Heart left ventricle (tissue), 16 donors: ENCODE results near the gene KLK5. TPM values are rescaled to one million over a fixed set of nuclear protein-coding genes. Genes with fewer than 3 reads are reported as not detected.

ENCODE experiments used
- ATAC-seq, 4 donors: fragments of 200-7000 bp; cut with Tn5 transposase; one replicate each; pipeline ENCODE4 v1.9.1; 2020 to 2022; ENCODE audit warnings: moderate library complexity in 4 of 4, mild to moderate bottlenecking in 3 of 4, moderate number of reproducible peaks in 1 of 4
- DNase-seq, 5 donors: peaks; one replicate each; pipeline ENCODE4 v3.0.0-alpha.2; 2020
- H3K27ac ChIP-seq, 12 donors: fragments of 200-600 bp; sonication (generic) in 4 of 12; one replicate each; pipeline versions ENCODE4 v1.5.0 to v1.8.0; 2016 to 2022; ENCODE audit warnings: mild to moderate bottlenecking in 2 of 12
- H3K27me3 ChIP-seq, 9 donors: fragments of 200-600 bp; sonication (generic) in 2 of 9; one replicate each; pipeline versions ENCODE4 v1.5.1 to v1.8.0; 2016 to 2022; ENCODE audit warnings: mild to moderate bottlenecking in 3 of 9
- H3K36me3 ChIP-seq, 9 donors: fragments of 200-600 bp; sonication (generic) in 2 of 9; one replicate each; pipeline versions ENCODE4 v1.5.0 to v1.8.0; 2018 to 2022; ENCODE audit warnings: mild to moderate bottlenecking in 2 of 9
- H3K4me1 ChIP-seq, 12 donors: fragments of 200-600 bp; sonication (generic) in 4 of 12; one replicate each; pipeline versions ENCODE4 v1.5.0 to v1.8.0; 2016 to 2022; ENCODE audit warnings: mild to moderate bottlenecking in 3 of 12
- H3K4me3 ChIP-seq, 12 donors: fragments of 200-600 bp; sonication (generic) in 4 of 12; one replicate each; pipeline versions ENCODE4 v1.5.0 to v1.8.0; 2017 to 2022; ENCODE audit warnings: mild to moderate bottlenecking in 9 of 12, moderate library complexity in 4 of 12
- H3K9me3 ChIP-seq, 12 donors: fragments of 200-600 bp; sonication (generic) in 4 of 12; one replicate each; pipeline versions ENCODE4 v1.5.0 to v1.8.0; 2016 to 2022; ENCODE audit warnings: mild to moderate bottlenecking in 1 of 12
- CTCF ChIP-seq, 12 donors: fragments of 200-600 bp; sonication (generic) in 4 of 12; IDR thresholded peaks; one replicate each; pipeline versions ENCODE4 v1.5.0 to v1.8.0; 2018 to 2022; ENCODE audit warnings: antibody characterized with exemption in 12 of 12, mild to moderate bottlenecking in 5 of 12
- POLR2A ChIP-seq, 2 donors: fragments of 450-650 bp; IDR thresholded peaks; one replicate each; pipeline ENCODE4 v1.6.1; 2017; ENCODE audit warnings: antibody characterized with exemption in 2 of 2, mild to moderate bottlenecking in 2 of 2, moderate library complexity in 2 of 2
- WGBS, 4 donors: extraction: QIAGEN DNeasy Blood & Tissue Kit in 2 of 4; methylation state at CpG; one replicate each; pipeline versions ENCODE4 v1.1.5 to v1.1.7; 2013 to 2018; 5-methylcytosine and 5-hydroxymethylcytosine counted together
- intact Hi-C, 10 donors: fragments of 100-400 bp; cut with DNase I; formaldehyde crosslinking; loops; one replicate each; pipeline versions ENCODE4 v1.11.1 to v1.14.2; 2022
- polyA plus RNA-seq, 2 donors: library from polyadenylated mRNA; stranded (reverse); fragments of 200-250 nt; gene quantifications; one replicate each; pipeline ENCODE4 v1.2.3, GENCODE V29; 2013
- total RNA-seq, 9 donors: library from RNA; depleted of rRNA in 2 of 9; stranded (reverse); fragments of >200 nt in 2 of 9; fragmentation: NEBNext Ultra II Directional in 3 of 9; extraction: Animal tissue kit (Norgen Biotek cat#: 25700) in 3 of 9; gene quantifications; one replicate each; pipeline versions ENCODE4 v1.1.0 to v1.2.4, GENCODE V29; 2016 to 2023
- donor health status: ischemic (EF 13 %, LVEDD 7.1; RV severe dilation, severe dysfunction).
- donor health status: healthy with polysubstance abuse.
- donor health status: DM: no; HTN: yes; CAD: no.
- donor health status: DM: no; HTN: no; CAD: no.
- donor health status: ischemic (EF 25% LVEDD 6.9; RV normal size, moderate dysfunction).
- donor health status: ischemic (EF 25% LVEDD 5.7; RV mildly dilated, moderate dysfunction).
- donor health status: healthy.
- donor health status: DM: yes; HTN: yes; CAD: no.
- donor health status: ischemic (EF 35%, LVEDD 5.7; RV mildly dilated, moderate dysfunction).
- donor health status: nonischemic (EF 11% LVEDD 7.7; RV severe dilation, severe dysfunction).
- donor health status: DM: yes; HTN: yes; CAD: no.
- donor health status: PGD.
- donor health status: ischemic (EF 29% LVEDD 5.4; RV normal size, mild dysfunction).
- donor health status: nonischemic (EF 23%, LVEDD 6.1; RV moderate dilation, normal function).

The KLK5 gene
- total and polyA plus RNA-seq, 11 donors, result 5.4 TPM; not detected in 10

- ATAC-seq, result no peak
- peaks cover 0 to 41% (median 5%) of the 10 kb centered on the region in 9 donors for H3K27me3 ChIP-seq
- 35 to 51% (median 38%) methylated on average over 5 to 8 of the region's 8 CpGs for WGBS, 4 donors
These were observed 26.9 kb upstream of the KLK5 start for GRCh38 chr19:50979758-50980157.

GRCh38 chr19:50978772-50979390 lies 26.0 kb upstream of the KLK5 start:
- no peak for TF ChIP-seq POLR2A (IDR thresholded peaks at IDR 0.05)
- TF ChIP-seq CTCF (IDR thresholded peaks at IDR 0.05), result no peak
- Histone ChIP-seq H3K4me3 (no peak overlapping the region), H3K9me3 (no peaks in the 10 kb centered on the region), H3K4me1 (no peaks in the 10 kb centered on the region), H3K27me3 (peaks cover 0 to 35% (median 5%) of the 10 kb centered on the region in 9 donors), H3K36me3 (no peaks in the 10 kb centered on the region), H3K27ac (no peak overlapping the region)
- ATAC-seq (no peak), DNase-seq (no peak)
- WGBS, 4 donors, result 66 to 72% (median 70%) methylated on average over 5 of the region's 5 CpGs
- intact Hi-C loops, result no loop called here

More at GRCh38 chr19:50979758-50980157, 26.9 kb upstream of the KLK5 start:
- no peaks in the 10 kb centered on the region for H3K36me3 ChIP-seq
- TF ChIP-seq POLR2A (IDR thresholded peaks at IDR 0.05) (no peak), CTCF (IDR thresholded peaks at IDR 0.05) (no peak)
- intact Hi-C loops, result no loop called here
- H3K4me1 ChIP-seq, result no peaks in the 10 kb centered on the region
- H3K4me3 ChIP-seq, result no peak overlapping the region
- no peak for DNase-seq
- no peaks in the 10 kb centered on the region for H3K9me3 ChIP-seq
- no peak overlapping the region for H3K27ac ChIP-seq

GRCh38 chr19:50977626-50978025 lies 24.8 kb upstream of the KLK5 start:
- no peaks in the 10 kb centered on the region for H3K9me3 ChIP-seq
- DNase-seq, result no peak
- H3K27me3 ChIP-seq, result peaks cover 0 to 31% (median 5%) of the 10 kb centered on the region in 9 donors
- 59 to 77% (median 66%) methylated on average over 4 of the region's 4 CpGs for WGBS, 4 donors
- H3K4me3 ChIP-seq, result no peak overlapping the region
- H3K27ac ChIP-seq, result no peak overlapping the region
- H3K36me3 ChIP-seq, result no peaks in the 10 kb centered on the region
- no peaks in the 10 kb centered on the region for H3K4me1 ChIP-seq
- no peak for TF ChIP-seq CTCF (IDR thresholded peaks at IDR 0.05)
- no peak for TF ChIP-seq POLR2A (IDR thresholded peaks at IDR 0.05)
- ATAC-seq, result no peak
- intact Hi-C loops, result no loop called here

- WGBS, 4 donors, result 12 to 19% (median 14%) methylated on average over 8 of the region's 8 CpGs
These were observed 22.9 kb upstream of the KLK5 start for GRCh38 chr19:50975766-50976165.

More at GRCh38 chr19:50975766-50976165, 22.9 kb upstream of the KLK5 start:
- no peaks in the 10 kb centered on the region for H3K4me1 ChIP-seq
- DNase-seq (no peak), ATAC-seq (no peak)
- no peaks in the 10 kb centered on the region for H3K36me3 ChIP-seq
- H3K27me3 ChIP-seq, result peaks cover 0 to 34% (median 5%) of the 10 kb centered on the region in 9 donors
- TF ChIP-seq POLR2A (IDR thresholded peaks at IDR 0.05), result no peak
- TF ChIP-seq CTCF (IDR thresholded peaks at IDR 0.05), result no peak
- no peaks in the 10 kb centered on the region for H3K9me3 ChIP-seq
- no peak overlapping the region for H3K4me3 ChIP-seq
- H3K27ac ChIP-seq, result no peak overlapping the region
- intact Hi-C loops, result no loop called here
